Fibroblast of lung (primary cell): Measurements from ENCODE around the gene CNR2. TPM values are rescaled to one million over a fixed set of nuclear protein-coding genes. Genes with fewer than 3 reads are reported as not detected.

Experiments used
- DNase-seq, 2 donors: peaks; one replicate each; pipeline versions ENCODE4 v3.0.0 to v3.0.0-alpha.2; 2010; ENCODE audit warnings: low read depth in 2 of 2
- H2AFZ ChIP-seq: 2 replicates; pipeline ENCODE4 v1.5.1; 2012; ENCODE audit warnings: low read length, control low read depth, inconsistent platforms
- H3K27ac ChIP-seq: 2 replicates; pipeline ENCODE4 v1.5.1; 2011; ENCODE audit warnings: low read length, control low read depth; ENCODE audit not compliant: insufficient read depth
- H3K27me3 ChIP-seq: 2 replicates; pipeline ENCODE4 v1.5.1; 2011; ENCODE audit warnings: mild to moderate bottlenecking, low read length; ENCODE audit not compliant: control insufficient read depth, insufficient read depth
- H3K36me3 ChIP-seq: 2 replicates; pipeline ENCODE4 v1.5.1; 2011; ENCODE audit warnings: low read length; ENCODE audit not compliant: control insufficient read depth, insufficient read depth
- H3K4me1 ChIP-seq: 2 replicates; pipeline ENCODE4 v1.5.1; 2011; ENCODE audit warnings: low read length; ENCODE audit not compliant: control insufficient read depth, insufficient read depth; ENCODE audit errors: extremely low read depth
- H3K4me2 ChIP-seq: 2 replicates; pipeline ENCODE4 v1.5.1; 2011; ENCODE audit warnings: low read length, control low read depth; ENCODE audit not compliant: insufficient read depth; ENCODE audit errors: extremely low read depth
- H3K4me3 ChIP-seq, 4 experiments: fragments of 200-600 bp in 1 of 4; sonication (generic) in 1 of 4; replicated peaks in 1 of 4; 2 replicates each; pipeline ENCODE4 v1.5.1; 2011 to 2016; ENCODE audit warnings: low read length in 4 of 4, low read depth in 3 of 4, mild to moderate bottlenecking in 3 of 4, control low read depth in 2 of 4, inconsistent platforms in 1 of 4, mixed read lengths in 1 of 4; ENCODE audit not compliant: insufficient read depth in 1 of 4; ENCODE audit errors: control extremely low read depth in 1 of 4
- H3K79me2 ChIP-seq: 2 replicates; pipeline ENCODE4 v1.5.1; 2012; ENCODE audit warnings: mild to moderate bottlenecking, low read length, inconsistent platforms; ENCODE audit not compliant: control insufficient read depth, insufficient read depth
- H3K9ac ChIP-seq: 2 replicates; pipeline ENCODE4 v1.5.1; 2011; ENCODE audit warnings: mild to moderate bottlenecking, low read length, control low read depth; ENCODE audit not compliant: insufficient read depth
- H3K9me3 ChIP-seq: 2 replicates; pipeline ENCODE4 v1.5.1; 2012; ENCODE audit warnings: low read depth, low read length; ENCODE audit not compliant: control insufficient read depth, insufficient read depth
- H4K20me1 ChIP-seq: 2 replicates; pipeline ENCODE4 v1.5.1; 2011; ENCODE audit warnings: low read length; ENCODE audit not compliant: control insufficient read depth, insufficient read depth; ENCODE audit errors: extremely low read depth
- CTCF ChIP-seq, 2 donors: IDR thresholded peaks in 1 of 2; conservative IDR thresholded peaks in 1 of 2; 1 replicate in 1 of 2; 2 replicates in 1 of 2; pipeline ENCODE4 v1.5.1; 2011 to 2012; ENCODE audit warnings: low read length in 2 of 2, control low read depth in 1 of 2, inconsistent platforms in 1 of 2, low read depth in 1 of 2, mild to moderate bottlenecking in 1 of 2
- EZH2 ChIP-seq: IDR thresholded peaks from 2 replicates; pipeline ENCODE4 v1.5.1; 2012; ENCODE audit warnings: low read length, control low read depth, mild to moderate bottlenecking; ENCODE audit errors: missing control alignments
- polyA plus RNA-seq, 2 donors: library from polyadenylated mRNA; depleted of rRNA in 1 of 2; stranded (reverse) in 1 of 2; unstranded in 1 of 2; fragments of >200 nt; gene quantifications; 2 replicates each; pipeline ENCODE4 v1.2.1, GENCODE V29; 2011 to 2012; ENCODE audit warnings: missing spikeins in 1 of 2
- total RNA-seq: library from RNA; depleted of rRNA; stranded (reverse); fragments of >200 nt; gene quantifications from 2 replicates; pipeline ENCODE4 v1.2.1, GENCODE V29; 2014

CNR2 gene
- total and polyA plus RNA-seq, 2 donors (not counting 1 experiment from before 2014, with no cell fraction given), result not detected

- Histone ChIP-seq H3K79me2 (no peaks in the 10 kb centered on the region), H3K4me1 (no peaks in the 10 kb centered on the region), H3K4me2 (no peak overlapping the region), H3K36me3 (no peaks in the 10 kb centered on the region), H3K27ac (no peak overlapping the region), H3K9me3 (no peaks in the 10 kb centered on the region), H2AFZ (no peak overlapping the region), H3K4me3 (no peak overlapping the region), H3K27me3 (no peaks in the 10 kb centered on the region), H4K20me1 (no peaks in the 10 kb centered on the region), H3K9ac (no peak overlapping the region)
- TF ChIP-seq CTCF (conservative IDR thresholded peaks at IDR 0.05 in 1 of 2, IDR thresholded peaks at IDR 0.05 in 1 of 2; ENCODE audit: low read depth in 1 of 2, low read length in 2 of 2) (no peak), EZH2 (no peak)
- DNase-seq, result no peak
Measured at GRCh38 chr1:23925279-23925678, 12.1 kb upstream of the CNR2 start.

- TF ChIP-seq CTCF (conservative IDR thresholded peaks at IDR 0.05 in 1 of 2, IDR thresholded peaks at IDR 0.05 in 1 of 2; ENCODE audit: low read depth in 1 of 2, low read length in 2 of 2) (no peak), EZH2 (no peak)
- H3K79me2 ChIP-seq, result no peaks in the 10 kb centered on the region
- no peaks in the 10 kb centered on the region for H3K4me1 ChIP-seq
- no peaks in the 10 kb centered on the region for H3K36me3 ChIP-seq
- H4K20me1 ChIP-seq, result no peaks in the 10 kb centered on the region
- H3K4me2 ChIP-seq, result no peak overlapping the region
- no peak overlapping the region for H3K9ac ChIP-seq
- H3K9me3 ChIP-seq, result no peaks in the 10 kb centered on the region
- H3K27me3 ChIP-seq, result no peaks in the 10 kb centered on the region
- H3K4me3 ChIP-seq, result no peak overlapping the region
- H3K27ac ChIP-seq, result no peak overlapping the region
- DNase-seq, result no peak
- H2AFZ ChIP-seq, result no peak overlapping the region
Measured at GRCh38 chr1:23924601-23925000, 11.4 kb upstream of the CNR2 start.

GRCh38 chr1:23923592-23924499, 10.7 kb upstream of the CNR2 start:
- peak; percentile 10 to 34 for DNase-seq
- H4K20me1 ChIP-seq, result no peaks in the 10 kb centered on the region
- no peak overlapping the region for H2AFZ ChIP-seq
- H3K27me3 ChIP-seq, result no peaks in the 10 kb centered on the region
- H3K79me2 ChIP-seq, result no peaks in the 10 kb centered on the region
- no peak overlapping the region for H3K4me2 ChIP-seq
- no peak overlapping the region for H3K9ac ChIP-seq
- no peaks in the 10 kb centered on the region for H3K4me1 ChIP-seq
- H3K9me3 ChIP-seq, result no peaks in the 10 kb centered on the region
- TF ChIP-seq EZH2 (no peak), CTCF (conservative IDR thresholded peaks at IDR 0.05 in 1 of 2, IDR thresholded peaks at IDR 0.05 in 1 of 2; ENCODE audit: low read depth in 1 of 2, low read length in 2 of 2) (no peak)
- H3K4me3 ChIP-seq, result no peak overlapping the region
- H3K27ac ChIP-seq, result no peak overlapping the region
- H3K36me3 ChIP-seq, result no peaks in the 10 kb centered on the region
